Bronchial epithelial cell (primary cell): ENCODE data around the gene KLHL22. TPM values are rescaled to one million over a fixed set of nuclear protein-coding genes. Genes with fewer than 3 reads are reported as not detected.

Source experiments
- DNase-seq: peaks from one replicate; pipeline ENCODE4 v3.0.0-alpha.2; 2010; ENCODE audit warnings: low read depth
- FAIRE-seq: peaks from 2 replicates; lab custom pipeline; 2011; peaks lifted over from hg19 to GRCh38; lab: Jason Lieb, UNC
- H3K27me3 ChIP-seq: 2 replicates; pipeline ENCODE4 v1.5.1; 2011; ENCODE audit warnings: low read length; ENCODE audit not compliant: control insufficient read depth, insufficient read depth
- H3K36me3 ChIP-seq: 2 replicates; pipeline ENCODE4 v1.5.1; 2011; ENCODE audit warnings: low read length; ENCODE audit not compliant: control insufficient read depth, insufficient read depth
- H3K4me3 ChIP-seq: 2 replicates; pipeline ENCODE4 v1.5.1; 2011; ENCODE audit warnings: mild to moderate bottlenecking, low read depth, low read length, control low read depth
- total RNA-seq: library from RNA; depleted of rRNA; stranded (reverse); fragments of >200 nt; gene quantifications from 2 replicates; pipeline ENCODE4 v1.2.1, GENCODE V29; 2014
- TF ChIP-seq, protein P1 (sequence below): IDR thresholded peaks from 2 replicates; pipeline ENCODE4 v1.5.1; 2011; ENCODE audit warnings: mild to moderate bottlenecking, moderate library complexity, low read length, control low read depth, inconsistent platforms; ENCODE audit not compliant: insufficient read depth, severe bottlenecking

The KLHL22 gene
- total RNA-seq, 1 donor from 2014 or later = 17.1 TPM

GRCh38 chr22:20397498-20397897 lies 98.1 kb downstream of the KLHL22 start:
- peaks cover 6% of the 10 kb centered on the region for H3K36me3 ChIP-seq
- H3K27me3 ChIP-seq = no peaks in the 10 kb centered on the region
- TF ChIP-seq, protein P1, sequence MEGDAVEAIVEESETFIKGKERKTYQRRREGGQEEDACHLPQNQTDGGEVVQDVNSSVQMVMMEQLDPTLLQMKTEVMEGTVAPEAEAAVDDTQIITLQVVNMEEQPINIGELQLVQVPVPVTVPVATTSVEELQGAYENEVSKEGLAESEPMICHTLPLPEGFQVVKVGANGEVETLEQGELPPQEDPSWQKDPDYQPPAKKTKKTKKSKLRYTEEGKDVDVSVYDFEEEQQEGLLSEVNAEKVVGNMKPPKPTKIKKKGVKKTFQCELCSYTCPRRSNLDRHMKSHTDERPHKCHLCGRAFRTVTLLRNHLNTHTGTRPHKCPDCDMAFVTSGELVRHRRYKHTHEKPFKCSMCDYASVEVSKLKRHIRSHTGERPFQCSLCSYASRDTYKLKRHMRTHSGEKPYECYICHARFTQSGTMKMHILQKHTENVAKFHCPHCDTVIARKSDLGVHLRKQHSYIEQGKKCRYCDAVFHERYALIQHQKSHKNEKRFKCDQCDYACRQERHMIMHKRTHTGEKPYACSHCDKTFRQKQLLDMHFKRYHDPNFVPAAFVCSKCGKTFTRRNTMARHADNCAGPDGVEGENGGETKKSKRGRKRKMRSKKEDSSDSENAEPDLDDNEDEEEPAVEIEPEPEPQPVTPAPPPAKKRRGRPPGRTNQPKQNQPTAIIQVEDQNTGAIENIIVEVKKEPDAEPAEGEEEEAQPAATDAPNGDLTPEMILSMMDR = no peak
- H3K4me3 ChIP-seq = no peak overlapping the region
- FAIRE-seq (no peak), DNase-seq (no peak)

GRCh38 chr22:20396639-20397038 lies 99.0 kb downstream of the KLHL22 start:
- TF ChIP-seq, protein P1 = no peak
- FAIRE-seq = no peak

DNA sequence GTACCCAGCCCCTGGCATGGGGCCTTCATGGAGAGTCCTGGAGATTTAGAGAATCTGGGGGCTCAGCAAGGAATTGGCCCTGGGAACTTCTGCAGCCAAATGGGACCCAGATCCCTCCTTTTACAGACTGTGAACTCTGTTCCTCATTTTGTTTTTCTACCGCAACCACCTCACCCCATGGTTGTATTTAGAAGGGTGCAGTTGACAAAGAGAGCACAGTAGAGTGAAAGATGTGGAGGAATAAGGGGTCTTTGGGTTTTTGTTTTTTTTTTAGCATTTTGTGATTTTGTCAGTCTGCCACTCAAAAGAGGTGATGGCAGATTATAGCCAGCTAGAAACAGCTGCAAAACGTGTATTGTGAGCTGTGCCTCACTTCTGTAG lies 99.7 kb downstream of the KLHL22 start:
- Histone ChIP-seq H3K27me3 (no peaks in the 10 kb centered on the region), H3K36me3 (peaks cover 2% of the 10 kb centered on the region), H3K4me3 (no peak overlapping the region)
- no peak for FAIRE-seq
- TF ChIP-seq, protein P1 = no peak
- no peak for DNase-seq

More at GRCh38 chr22:20396639-20397038, 99.0 kb downstream of the KLHL22 start:
- Histone ChIP-seq H3K4me3 (no peak overlapping the region), H3K36me3 (peaks cover 5% of the 10 kb centered on the region), H3K27me3 (no peaks in the 10 kb centered on the region)
- DNase-seq = no peak

DNA sequence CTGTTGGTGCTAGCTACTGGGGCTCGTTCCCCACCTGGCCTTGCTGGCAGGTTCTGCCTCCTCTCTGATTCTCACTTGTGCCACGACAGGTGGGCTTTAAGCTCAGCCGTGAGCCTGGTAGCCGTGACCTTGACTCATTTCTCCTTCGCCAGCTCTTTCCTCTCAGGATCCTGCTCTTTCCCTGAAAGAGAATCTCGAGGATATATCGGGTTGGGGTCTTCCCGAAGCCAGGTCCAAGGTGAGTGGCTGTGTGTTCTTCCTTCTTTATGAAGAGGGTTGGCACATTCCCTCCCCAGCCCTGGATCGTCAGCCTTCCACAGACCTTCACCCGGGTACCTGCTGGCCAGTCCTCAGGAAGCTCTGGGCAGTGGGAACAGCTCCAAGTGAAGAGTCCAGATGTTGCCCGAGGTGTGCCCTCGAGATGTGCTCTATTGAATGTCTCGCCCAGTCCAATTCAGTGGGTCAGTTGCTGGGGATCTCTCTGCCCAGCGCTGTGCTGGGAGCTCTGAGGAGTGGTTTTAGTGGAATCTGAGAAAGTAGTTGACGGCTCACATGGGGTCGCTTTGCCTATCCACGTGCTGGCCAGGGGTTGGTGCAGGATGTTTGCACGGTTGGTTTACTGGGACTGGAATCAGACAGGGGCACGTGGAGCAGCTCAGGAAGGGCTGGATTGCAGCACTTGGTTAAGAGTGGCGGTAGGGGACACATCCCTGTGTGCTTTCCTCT lies 100.3 kb downstream of the KLHL22 start:
- H3K36me3 ChIP-seq = peaks cover under 1% of the 10 kb centered on the region
- DNase-seq = no peak
- peak; percentile 40 for FAIRE-seq
- H3K4me3 ChIP-seq = no peak overlapping the region
- no peaks in the 10 kb centered on the region for H3K27me3 ChIP-seq
- TF ChIP-seq, protein P1 = no peak

DNA sequence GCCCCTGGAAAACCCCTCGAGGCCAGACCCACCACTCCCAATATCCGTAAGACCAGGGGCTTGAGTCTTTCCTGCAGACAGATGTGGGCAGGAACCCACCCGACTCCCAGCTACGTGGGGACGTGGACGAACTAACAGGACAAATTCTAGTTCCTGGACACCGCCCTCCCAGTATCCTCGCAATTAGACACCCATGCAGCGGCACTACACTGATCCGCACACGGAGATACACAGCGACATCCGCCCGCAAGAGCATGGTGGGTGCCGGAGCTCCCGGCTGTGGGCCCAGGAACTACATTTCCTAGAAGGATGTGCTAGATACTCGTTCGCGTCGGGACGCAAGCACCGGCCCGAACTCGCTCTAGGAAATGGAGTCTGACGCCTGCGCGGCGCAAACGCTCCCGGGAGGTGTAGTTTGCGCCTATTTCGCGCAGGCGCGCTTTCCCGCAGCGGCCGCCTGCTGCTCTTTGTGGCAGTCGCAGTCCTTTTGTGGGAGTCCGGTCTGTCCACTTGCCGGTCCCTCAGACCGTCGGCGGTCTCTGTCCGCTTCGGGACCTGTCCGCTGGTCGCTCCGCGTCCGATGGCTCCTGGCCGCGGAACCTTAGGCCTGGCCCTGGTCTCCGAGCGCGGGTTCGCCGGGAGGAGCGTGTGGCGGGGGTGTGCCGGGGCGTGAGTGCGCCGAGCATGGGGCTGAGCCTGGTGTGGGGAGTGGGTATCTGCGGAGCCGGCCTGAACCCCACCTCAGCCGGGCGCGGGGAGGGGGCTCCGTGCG lies 101.7 kb downstream of the KLHL22 start, which contains the start of gene ZNF74:
Gene ZNF74, plus strand, starts transcription at position 447 of the 772 bp plus-strand sequence. CDS start 478 bp downstream, outside the sequence.
- Histone ChIP-seq H3K4me3 (peak within 1 kb of the TSS; percentile 64), H3K27me3 (no peaks in the 10 kb centered on the region), H3K36me3 (no peaks in the 10 kb centered on the region)
- peak; percentile 82 for DNase-seq
- TF ChIP-seq, protein P1 = no peak
- no peak for FAIRE-seq
